ENCODE results near the gene B4GALT5.
"Not testable (repeated sequence)": the region's sequence is repeated elsewhere in the genome, so short reads cannot be mapped to it uniquely, and the experiment has no call there.

Gene B4GALT5

GRCh38 chr20:49677777-49678758 is 35.6 kb downstream of the B4GALT5 start:
- DNase-seq, result no peak

GRCh38 chr20:49676581-49677291 is 36.9 kb downstream of the B4GALT5 start:
- DNase-seq, result no peak

GRCh38 chr20:49675368-49676151 is 38.1 kb downstream of the B4GALT5 start:
- no peak for DNase-seq

GRCh38 chr20:49674383-49675352 is 39.0 kb downstream of the B4GALT5 start:
- no peak for DNase-seq

DNA sequence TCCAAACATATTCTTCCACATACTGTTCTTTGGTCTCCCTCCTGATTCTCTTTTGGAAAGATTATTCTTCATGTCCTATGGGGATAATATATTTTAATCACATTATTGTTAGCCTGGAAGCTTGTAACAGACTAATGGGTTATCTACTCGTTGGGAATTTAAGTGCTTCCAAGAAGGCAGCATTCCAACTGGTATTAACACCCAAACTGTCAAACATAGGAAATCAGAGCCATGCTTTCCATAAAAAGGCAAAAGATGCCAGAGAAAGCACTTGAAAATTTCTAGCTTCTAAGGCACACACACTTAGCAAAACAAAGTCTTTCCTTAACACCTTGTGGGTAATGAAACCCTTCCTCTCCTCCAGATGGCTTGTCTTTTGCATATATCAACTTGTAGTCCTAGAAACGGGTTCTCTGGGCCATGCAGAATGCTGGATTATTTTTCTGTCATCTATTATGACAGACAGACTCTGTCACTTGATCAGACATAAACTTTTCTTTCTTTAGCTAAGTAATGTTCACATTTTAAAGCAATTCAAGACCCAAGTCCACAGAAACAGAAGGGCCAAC is 41.5 kb downstream of the B4GALT5 start:
- DNase-seq, result no peak

GRCh38 chr20:49671433-49671832 is 42.2 kb downstream of the B4GALT5 start:
- DNase-seq, result no peak

GRCh38 chr20:49669601-49670189 is 44.0 kb downstream of the B4GALT5 start:
- DNase-seq, result no peak

DNA sequence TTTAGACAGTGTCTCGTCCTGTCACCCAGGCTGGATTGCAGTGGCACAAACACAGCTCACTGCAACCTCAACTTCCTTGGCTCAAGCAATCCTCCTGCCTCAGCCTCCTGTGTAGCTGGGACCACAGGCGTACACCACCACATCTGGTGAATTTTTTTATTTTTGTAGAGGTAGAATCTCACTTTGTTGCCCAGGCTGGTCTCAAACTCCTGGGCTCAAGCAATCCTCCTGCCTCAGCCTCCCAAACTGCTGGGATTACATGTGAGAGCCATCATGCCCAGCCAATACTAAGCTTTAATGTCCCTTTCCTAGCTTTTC is 44.8 kb downstream of the B4GALT5 start:
- DNase-seq, result not testable (repeated sequence)

DNA sequence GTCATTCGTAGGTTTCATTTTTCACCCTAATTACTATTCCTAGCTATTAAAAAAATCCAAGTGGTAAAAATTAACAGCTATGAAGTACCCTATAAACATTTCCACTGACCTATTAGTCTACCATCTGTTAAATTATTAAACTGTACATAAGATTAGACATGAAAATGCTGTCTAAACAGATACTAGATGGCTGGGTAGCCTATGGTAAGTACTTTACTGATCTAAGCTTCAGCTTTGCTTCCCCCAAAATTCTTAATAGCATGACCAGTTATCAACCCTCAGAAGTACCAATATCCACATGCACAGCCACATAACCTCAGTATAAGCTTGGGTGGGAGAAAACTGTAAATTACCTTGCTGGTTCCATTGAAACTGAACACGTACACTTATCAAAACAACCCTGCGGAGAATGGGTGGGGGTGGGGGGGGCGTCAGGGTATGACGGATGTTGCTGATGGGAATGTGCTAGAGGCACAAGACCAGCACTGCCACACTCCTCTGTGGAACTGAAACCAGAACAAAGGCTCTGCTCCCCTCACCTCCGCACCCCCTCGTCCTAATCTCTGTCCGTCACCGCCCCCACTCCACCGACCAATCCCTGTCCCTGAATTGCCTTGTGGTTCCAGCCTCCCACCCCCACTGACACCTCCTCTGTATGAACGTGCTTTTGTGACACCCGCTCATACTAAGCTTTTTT is 45.3 kb downstream of the B4GALT5 start:
- no peak for DNase-seq

GRCh38 chr20:49666911-49667310 is 46.8 kb downstream of the B4GALT5 start:
- DNase-seq, result no peak

DNA sequence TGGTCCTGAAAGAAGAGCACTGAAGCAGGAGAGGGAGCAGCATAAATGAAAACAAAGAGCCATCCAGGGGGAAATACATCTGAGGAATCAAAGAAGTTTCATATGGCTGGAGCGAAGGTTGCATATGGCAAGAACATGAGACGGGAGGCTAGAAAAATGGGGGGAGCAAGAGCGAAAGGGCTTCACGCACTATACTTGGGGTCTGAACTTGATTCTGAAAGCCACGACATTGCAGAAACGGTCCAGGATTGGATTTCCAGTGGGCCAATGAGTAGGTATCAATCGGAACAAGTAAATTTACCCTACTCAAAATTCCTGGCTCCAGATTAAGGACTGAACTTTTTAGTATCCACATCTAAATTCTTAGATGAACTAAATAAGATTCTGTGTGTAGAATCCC is 47.9 kb downstream of the B4GALT5 start:
- no peak for DNase-seq

DNA sequence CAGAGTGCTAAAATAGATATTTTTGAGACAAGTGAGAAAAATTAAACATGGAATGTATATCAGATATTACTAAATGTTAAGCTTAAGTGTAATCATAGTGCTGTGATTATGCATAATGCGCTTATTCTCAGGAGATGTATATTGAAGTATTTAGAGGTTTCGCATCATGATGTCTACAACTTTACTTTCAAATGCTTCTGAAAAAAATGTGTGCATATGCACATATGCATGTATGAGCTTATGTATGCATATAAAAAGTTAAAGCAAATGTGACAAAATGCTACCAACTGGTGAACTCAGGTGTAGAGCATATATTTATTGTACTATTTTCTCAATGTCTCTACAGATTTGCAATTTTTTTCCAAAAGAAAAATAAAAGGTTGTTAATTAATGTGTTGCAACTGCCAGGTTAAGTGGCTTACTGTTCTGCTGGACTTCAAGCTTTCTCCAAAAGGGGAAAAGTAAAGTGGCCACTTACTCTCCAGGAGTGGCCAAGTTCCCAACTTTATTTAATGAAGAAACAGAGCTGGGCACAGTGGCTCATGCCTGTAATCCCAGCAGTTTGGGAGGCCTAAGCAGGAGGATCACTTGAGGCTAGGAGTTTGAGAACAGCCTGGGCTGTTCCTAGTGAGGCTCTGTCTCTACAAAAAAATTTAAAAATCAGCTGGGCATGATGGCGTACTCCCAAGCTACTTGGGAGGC is 48.9 kb downstream of the B4GALT5 start:
- DNase-seq, result no peak

GRCh38 chr20:49663112-49663511 is 50.6 kb downstream of the B4GALT5 start:
- DNase-seq, result no peak

DNA sequence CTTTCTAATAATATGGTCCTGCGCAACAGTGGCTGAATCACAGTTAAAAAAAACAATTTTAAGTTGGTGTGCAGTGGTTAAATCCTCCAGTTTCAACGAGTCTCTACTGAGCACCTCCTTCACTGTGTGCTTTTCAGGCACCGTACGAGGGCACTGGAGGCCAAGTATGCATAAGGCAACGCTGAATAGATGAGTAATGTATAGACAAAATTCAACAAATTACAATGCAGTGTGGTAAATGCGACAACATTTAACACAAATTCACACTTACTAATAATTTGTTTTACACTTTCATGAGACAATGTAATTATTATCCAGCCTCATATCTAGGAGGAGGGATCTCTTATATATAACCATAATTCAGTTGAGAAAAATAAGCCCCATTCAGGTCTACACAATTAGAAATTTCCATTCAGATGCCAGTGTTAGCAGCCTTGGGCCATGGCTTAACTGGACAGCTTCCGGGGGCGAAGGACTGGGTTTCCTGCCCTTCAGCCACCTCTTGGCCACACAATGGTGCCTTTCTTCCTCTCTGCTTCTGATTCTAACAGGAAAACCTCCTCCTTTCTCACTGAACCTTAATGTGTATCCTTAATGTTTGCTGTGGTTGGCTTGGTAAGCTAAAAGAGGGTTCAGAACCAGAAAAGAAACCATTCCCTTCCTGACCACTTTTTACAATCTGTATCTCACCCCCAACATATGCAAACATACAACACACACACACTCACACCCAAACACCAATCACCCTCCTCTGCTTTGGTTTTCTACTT is 51.9 kb downstream of the B4GALT5 start:
- no peak for DNase-seq

DNA sequence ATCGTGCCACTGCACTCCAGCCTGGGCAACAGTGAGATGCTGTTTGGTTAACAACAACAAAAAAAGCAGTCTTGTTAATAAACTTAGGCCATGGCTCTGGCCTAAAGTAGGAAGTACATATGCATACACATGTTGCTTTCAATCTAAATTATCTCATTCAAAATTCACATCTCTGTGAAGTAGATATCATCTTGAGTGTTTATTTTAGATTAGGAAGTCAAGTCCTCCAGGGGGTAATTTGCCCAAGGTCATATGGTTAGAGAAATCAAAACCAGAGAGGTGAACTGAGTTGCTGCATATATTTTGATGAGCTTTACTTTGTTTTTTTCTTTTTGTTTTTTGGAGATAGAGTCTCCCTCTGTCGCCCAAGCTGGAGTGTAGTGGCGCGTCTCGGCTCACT is 52.8 kb downstream of the B4GALT5 start:
- DNase-seq, result no peak

- no peak for DNase-seq
These were observed 54.6 kb downstream of the B4GALT5 start for GRCh38 chr20:49659056-49659455.

GRCh38 chr20:49658508-49658907 is 55.2 kb downstream of the B4GALT5 start:
- no peak for DNase-seq

DNA sequence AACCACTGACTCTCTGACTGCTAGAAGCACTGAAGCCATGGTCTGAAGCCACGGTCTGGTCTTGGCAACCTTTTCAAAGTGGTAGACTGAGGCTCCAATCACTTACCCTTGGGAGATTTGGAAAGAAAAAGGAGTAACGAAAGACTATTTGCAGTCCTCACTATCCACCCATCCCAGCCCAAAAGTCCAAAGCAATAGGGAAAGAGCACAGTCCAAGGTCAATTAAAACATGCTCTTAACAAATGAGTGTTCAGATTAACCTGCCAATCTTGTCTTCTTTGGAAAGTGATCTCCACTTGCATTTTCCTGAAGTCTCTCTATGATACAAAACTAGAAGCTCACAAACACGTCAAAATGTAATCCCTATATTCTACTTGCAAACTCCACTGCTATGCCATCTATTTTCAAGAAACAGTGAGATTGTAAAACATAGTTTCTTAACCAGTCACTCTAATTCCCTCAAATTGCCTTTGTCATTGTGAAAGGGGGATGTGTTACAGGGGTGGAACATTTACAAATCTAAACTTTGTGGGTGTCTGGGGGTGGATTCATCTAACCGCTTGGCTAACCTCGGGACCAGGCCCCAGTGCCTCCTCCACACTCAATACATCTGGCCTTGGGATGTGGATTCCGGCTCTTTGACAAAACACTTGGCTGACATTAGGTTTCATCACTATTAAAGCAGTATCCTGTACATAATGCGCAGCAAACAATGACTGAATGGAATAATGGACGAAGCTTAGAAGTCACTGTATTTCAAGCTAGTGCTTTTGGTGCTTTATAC is 56.4 kb downstream of the B4GALT5 start:
- DNase-seq, result no peak

Measured in NCI-H1105 treated with DMSO at 0.1 percent for 48 hours (cell line).